H1 (cell line): ENCODE data around the gene ANGPTL8. TPM values are rescaled to one million over a fixed set of nuclear protein-coding genes. Genes with fewer than 3 reads are reported as not detected.

Experiments used
- CTCF ChIA-PET: fragments of 300-600 bp; sonication (Branson Sonifier 250); formaldehyde crosslinking; loops from one replicate; lab custom pipeline; 2021; ENCODE audit not compliant: partially characterized antibody; lab: Charles Lee
- POLR2A ChIA-PET: fragments of 300-600 bp; sonication (Branson Sonifier 250); formaldehyde crosslinking; loops from one replicate; lab custom pipeline; 2021; ENCODE audit warnings: inconsistent platforms; ENCODE audit not compliant: partially characterized antibody; lab: Charles Lee
- DNase-seq, 2 experiments: peaks; one replicate each; pipeline versions ENCODE4 v3.0.0 to v3.0.0-alpha.2; 2010 to 2022; ENCODE audit warnings: low spot score in 2 of 2, low read depth in 1 of 2, mixed read lengths in 1 of 2
- FAIRE-seq: peaks from 2 replicates; lab custom pipeline; 2011; peaks lifted over from hg19 to GRCh38; lab: Jason Lieb, UNC
- H2AFZ ChIP-seq: 2 replicates; pipeline ENCODE4 v1.8.1; 2012; ENCODE audit warnings: low read length, inconsistent platforms
- H2AK5ac ChIP-seq: 2 replicates; pipeline ENCODE4 v1.6.1; 2013; ENCODE audit warnings: low read depth, low read length
- H2BK120ac ChIP-seq: replicated peaks from 2 replicates; pipeline ENCODE3; 2013; ENCODE audit warnings: low read depth, low read length, inconsistent platforms
- H2BK12ac ChIP-seq: 2 replicates; pipeline ENCODE4 v1.6.1; 2013; ENCODE audit warnings: low read depth, low read length
- H2BK15ac ChIP-seq: 2 replicates; pipeline ENCODE4 v1.6.1; 2013; ENCODE audit warnings: low read length
- H2BK20ac ChIP-seq: 2 replicates; pipeline ENCODE4 v1.6.1; 2013; ENCODE audit warnings: low read length
- H2BK5ac ChIP-seq: 2 replicates; pipeline ENCODE4 v1.6.1; 2013; ENCODE audit warnings: low read depth, low read length
- H3K14ac ChIP-seq: 2 replicates; pipeline ENCODE4 v1.6.1; 2013; ENCODE audit warnings: inconsistent platforms; ENCODE audit not compliant: insufficient read length
- H3K18ac ChIP-seq: 2 replicates; pipeline ENCODE4 v1.6.1; 2013; ENCODE audit warnings: low read length; ENCODE audit errors: extremely low read depth
- H3K23ac ChIP-seq: 2 replicates; pipeline ENCODE4 v1.6.1; 2013; ENCODE audit warnings: inconsistent platforms; ENCODE audit not compliant: insufficient read length
- H3K23me2 ChIP-seq: 2 replicates; pipeline ENCODE4 v1.6.1; 2013; ENCODE audit warnings: low read depth, low read length
- H3K27ac ChIP-seq: 2 replicates; pipeline ENCODE4 v1.6.1; 2011; ENCODE audit warnings: low read depth, low read length, inconsistent platforms
- H3K27me3 ChIP-seq, 4 experiments: replicated peaks in 1 of 4; 1 replicate in 1 of 4; 2 replicates in 3 of 4; pipeline versions ENCODE4 v1.6.1 to v1.8.1; 2011 to 2013; ENCODE audit warnings: low read length in 3 of 4, mild to moderate bottlenecking in 3 of 4, inconsistent platforms in 2 of 4, mixed read lengths in 2 of 4, moderate library complexity in 1 of 4; ENCODE audit not compliant: control insufficient read depth in 3 of 4, insufficient read depth in 3 of 4; ENCODE audit errors: extremely low read depth in 1 of 4
- H3K36me3 ChIP-seq, 4 experiments: 2 replicates each; pipeline versions ENCODE4 v1.6.1 to v1.8.1; 2011 to 2013; ENCODE audit warnings: mild to moderate bottlenecking in 4 of 4, low read length in 3 of 4, moderate library complexity in 2 of 4, control low read depth in 1 of 4, inconsistent platforms in 1 of 4; ENCODE audit not compliant: insufficient read depth in 4 of 4, control insufficient read depth in 2 of 4
- H3K4ac ChIP-seq: replicated peaks from 2 replicates; pipeline ENCODE3; 2013; ENCODE audit warnings: low read length, low read depth, mixed read lengths, inconsistent platforms; ENCODE audit not compliant: insufficient read length
- H3K4me1 ChIP-seq, 4 experiments: replicated peaks in 1 of 4; 1 replicate in 1 of 4; 2 replicates in 3 of 4; pipeline versions ENCODE4 v1.6.1 to v1.8.1; 2011 to 2013; ENCODE audit warnings: low read length in 3 of 4, inconsistent platforms in 2 of 4, mixed read lengths in 1 of 4; ENCODE audit not compliant: insufficient read depth in 4 of 4, control insufficient read depth in 3 of 4
- H3K4me2 ChIP-seq, 2 experiments: 2 replicates each; pipeline versions ENCODE4 v1.6.1 to v1.8.1; 2011 to 2013; ENCODE audit warnings: low read depth in 2 of 2, low read length in 2 of 2, control low read depth in 1 of 2, inconsistent platforms in 1 of 2, mild to moderate bottlenecking in 1 of 2; ENCODE audit not compliant: insufficient read depth in 1 of 2
- H3K4me3 ChIP-seq, 4 experiments: fragments of 200-600, 300-600 bp in 1 of 4; sonication (generic), shearing (Covaris generic), sonication (Bioruptor Twin) in 1 of 4; 2 replicates each; pipeline versions ENCODE4 v1.5.1 to v1.8.1; 2011 to 2016; ENCODE audit warnings: low read length in 4 of 4, low read depth in 3 of 4, control low read depth in 2 of 4, inconsistent platforms in 2 of 4, mild to moderate bottlenecking in 2 of 4, mixed read lengths in 1 of 4, moderate library complexity in 1 of 4; ENCODE audit not compliant: insufficient read depth in 2 of 4; ENCODE audit errors: extremely low read depth in 1 of 4
- H3K56ac ChIP-seq: replicated peaks from 2 replicates; pipeline ENCODE3; 2013; ENCODE audit warnings: low read depth, mild to moderate bottlenecking, mixed read lengths, low read length, inconsistent platforms; ENCODE audit not compliant: insufficient read length
- H3K79me1 ChIP-seq: 2 replicates; pipeline ENCODE4 v1.6.1; 2013; ENCODE audit warnings: low read depth, low read length, control low read depth
- H3K79me2 ChIP-seq, 2 experiments: 2 replicates each; pipeline versions ENCODE4 v1.6.1 to v1.8.1; 2012 to 2013; ENCODE audit warnings: low read length in 2 of 2, mild to moderate bottlenecking in 2 of 2, inconsistent platforms in 1 of 2; ENCODE audit not compliant: insufficient read depth in 2 of 2, control insufficient read depth in 1 of 2
- H3K9ac ChIP-seq, 4 experiments: replicated peaks in 1 of 4; 1 replicate in 1 of 4; 2 replicates in 3 of 4; pipeline versions ENCODE4 v1.6.1 to v1.8.1; 2011 to 2013; ENCODE audit warnings: low read depth in 3 of 4, low read length in 3 of 4, control low read depth in 2 of 4, mild to moderate bottlenecking in 2 of 4, moderate library complexity in 2 of 4, inconsistent platforms in 1 of 4; ENCODE audit errors: extremely low read depth in 1 of 4
- H3K9me3 ChIP-seq, 2 experiments: 2 replicates each; pipeline versions ENCODE4 v1.6.1 to v1.8.1; 2012 to 2013; ENCODE audit warnings: mild to moderate bottlenecking in 2 of 2, moderate library complexity in 2 of 2, control low read depth in 1 of 2, inconsistent platforms in 1 of 2, low read depth in 1 of 2, low read length in 1 of 2, mixed read lengths in 1 of 2; ENCODE audit not compliant: insufficient read depth in 2 of 2
- H4K20me1 ChIP-seq, 2 experiments: replicated peaks in 1 of 2; 2 replicates each; pipeline versions ENCODE3 to v1.8.1; 2011 to 2013; ENCODE audit warnings: inconsistent platforms in 2 of 2, low read length in 2 of 2, mild to moderate bottlenecking in 1 of 2; ENCODE audit not compliant: insufficient read depth in 2 of 2, control insufficient read depth in 1 of 2
- H4K5ac ChIP-seq: 2 replicates; pipeline ENCODE4 v1.6.1; 2013; ENCODE audit warnings: low read length, low read depth, mixed read lengths, inconsistent platforms; ENCODE audit not compliant: insufficient read length
- H4K8ac ChIP-seq: 2 replicates; pipeline ENCODE4 v1.8.0; 2013; ENCODE audit warnings: mild to moderate bottlenecking, moderate library complexity, low read length, inconsistent platforms; ENCODE audit not compliant: insufficient read depth; ENCODE audit errors: extremely low read depth
- H4K91ac ChIP-seq: replicated peaks from 2 replicates; pipeline ENCODE3; 2013; ENCODE audit warnings: low read length, mixed read lengths, inconsistent platforms; ENCODE audit not compliant: insufficient read length
- POU5F1 ChIP-seq: IDR thresholded peaks from 2 replicates; pipeline ENCODE4 v1.6.1; 2011; ENCODE audit warnings: low read depth, mild to moderate bottlenecking, low read length, moderate library complexity
- WGBS, 2 experiments: shearing (Covaris generic) in 1 of 2; methylation state at CpG; one replicate each; pipeline versions ENCODE4 v1.1.6 to v1.1.7; 2013 to 2015; ENCODE audit warnings: low lambda C conversion rate in 2 of 2, mixed read lengths in 2 of 2, inconsistent platforms in 1 of 2, low coverage in 1 of 2, missing lambda C conversion rate in 1 of 2; ENCODE audit not compliant: insufficient replicate concordance in 2 of 2, insufficient coverage in 1 of 2, insufficient read length in 1 of 2; ENCODE audit errors: extremely low coverage in 1 of 2, missing lambda C conversion rate in 1 of 2; 5-methylcytosine and 5-hydroxymethylcytosine counted together
- polyA plus RNA-seq, 7 experiments: library from polyadenylated mRNA; depleted of rRNA in 3 of 7; stranded (reverse) in 5 of 7; unstranded in 2 of 7; fragments of >200 nt in 5 of 7; fragments of 200-250 nt in 2 of 7; gene quantifications; 1 replicate in 5 of 7; 2 replicates in 1 of 7; 4 replicates in 1 of 7; pipeline versions ENCODE4 v1.2.1 to v1.2.3, GENCODE V29; 2011 to 2013; ENCODE audit warnings: missing spikeins in 2 of 7, mixed read lengths in 2 of 7
- total RNA-seq: library from RNA; stranded (reverse); fragmentation: NEBNext Ultra II Directional; extraction: Animal tissue kit (Norgen Biotek cat#: 25700); gene quantifications from 2 replicates; pipeline ENCODE4 v1.2.1, GENCODE V29; 2021

The ANGPTL8 gene
- total and polyA plus RNA-seq, 2 of the 8 experiments (the other 6 are each of a cell fraction or from before 2014, with no cell fraction given) = not detected

- H3K18ac ChIP-seq = no peak overlapping the region
- no peak overlapping the region for H3K9ac ChIP-seq
- no peak overlapping the region for H2BK120ac ChIP-seq
- CTCF ChIA-PET = no interaction called here
- H3K4me3 ChIP-seq = no peak overlapping the region
- POLR2A ChIA-PET = no interaction called here
- no peak overlapping the region for H3K14ac ChIP-seq
- DNase-seq (no peak), FAIRE-seq (no peak)
- no peak overlapping the region for H2AFZ ChIP-seq
- no peak overlapping the region for H4K91ac ChIP-seq
- H2BK15ac ChIP-seq = no peak overlapping the region
- H3K79me1 ChIP-seq = no peaks in the 10 kb centered on the region
- no peak overlapping the region for H4K8ac ChIP-seq
- H3K9me3 ChIP-seq = peaks cover 7% of the 10 kb centered on the region in 2 experiments; a peak in 2 of 4 replicates
- H2BK5ac ChIP-seq = no peak overlapping the region
- H2BK20ac ChIP-seq = no peak overlapping the region
- no peak overlapping the region for H3K4me2 ChIP-seq
- H3K23me2 ChIP-seq = no peaks in the 10 kb centered on the region; the same call in 1 of the 2 replicates
- no peaks in the 10 kb centered on the region for H3K4me1 ChIP-seq
- H3K56ac ChIP-seq = no peak overlapping the region
- peaks cover 11 to 22% (median 15%) of the 10 kb centered on the region in 4 experiments for H3K36me3 ChIP-seq
- no peak overlapping the region for H2AK5ac ChIP-seq
- no peaks in the 10 kb centered on the region for H3K27me3 ChIP-seq
- no peak overlapping the region for H4K5ac ChIP-seq
- H3K79me2 ChIP-seq = no peaks in the 10 kb centered on the region
- no peak overlapping the region for H2BK12ac ChIP-seq
- 87% methylated on average over 7 of the region's 7 CpGs; no CpG with 5 or more reads in 1 of the 2 experiments for WGBS, 2 experiments
- H3K4ac ChIP-seq = no peak overlapping the region
- H3K23ac ChIP-seq = no peak overlapping the region
- peaks cover 0 to 6% of the 10 kb centered on the region in 2 experiments for H4K20me1 ChIP-seq
- no peak overlapping the region for H3K27ac ChIP-seq
- TF ChIP-seq POU5F1 = no peak
Observed at GRCh38 chr19:11224429-11224828, 15.0 kb upstream of the ANGPTL8 start.
